Endodermal cell (in vitro differentiated cells): ENCODE measurements around the gene C8B. TPM values are rescaled to one million over a fixed set of nuclear protein-coding genes. Genes with fewer than 3 reads are reported as not detected.

ENCODE experiments used
- DNase-seq: peaks from one replicate; pipeline ENCODE4 v3.0.0-alpha.2; 2017
- H3K27ac ChIP-seq: 2 replicates; pipeline ENCODE4 v1.5.1; 2013; ENCODE audit warnings: mild to moderate bottlenecking, low read depth, low read length, moderate library complexity
- H3K27me3 ChIP-seq: 2 replicates; pipeline ENCODE4 v1.6.1; 2013; ENCODE audit warnings: mild to moderate bottlenecking, low read length, moderate library complexity; ENCODE audit not compliant: insufficient read depth, control insufficient read depth, poor library complexity, severe bottlenecking
- H3K36me3 ChIP-seq: 2 replicates; pipeline ENCODE4 v1.7.0; 2013; ENCODE audit warnings: mild to moderate bottlenecking, low read length, moderate library complexity; ENCODE audit not compliant: control insufficient read depth, insufficient read depth
- H3K4me1 ChIP-seq: one replicate; pipeline ENCODE4 v1.7.0; 2013; ENCODE audit warnings: low read length; ENCODE audit not compliant: control insufficient read depth, insufficient read depth
- H3K4me3 ChIP-seq: 2 replicates; pipeline ENCODE4 v1.5.1; 2013; ENCODE audit warnings: mild to moderate bottlenecking, low read length, moderate library complexity
- H3K9ac ChIP-seq: 2 replicates; pipeline ENCODE4 v1.6.1; 2013; ENCODE audit warnings: mild to moderate bottlenecking, low read length, moderate library complexity; ENCODE audit not compliant: poor library complexity, severe bottlenecking; ENCODE audit errors: extremely low read depth
- H3K9me3 ChIP-seq: 2 replicates; pipeline ENCODE4 v1.6.1; 2013; ENCODE audit warnings: mild to moderate bottlenecking, low read length, moderate library complexity; ENCODE audit not compliant: control insufficient read depth
- H3K27ac Mint-ChIP-seq: 2 replicates; pipeline ENCODE4 v1.8.0; 2020; ENCODE audit warnings: mixed read lengths
- H3K27me3 Mint-ChIP-seq: 2 replicates; pipeline ENCODE4 v1.8.0; 2021; ENCODE audit warnings: mild to moderate bottlenecking, mixed read lengths; ENCODE audit not compliant: insufficient read depth
- H3K36me3 Mint-ChIP-seq: 2 replicates; pipeline ENCODE4 v1.8.0; 2020; ENCODE audit warnings: low read depth, mixed read lengths
- H3K4me1 Mint-ChIP-seq: 2 replicates; pipeline ENCODE4 v1.8.0; 2020; ENCODE audit warnings: mixed read lengths
- H3K4me3 Mint-ChIP-seq: 2 replicates; pipeline ENCODE4 v1.8.0; 2020; ENCODE audit warnings: mild to moderate bottlenecking, moderate library complexity, mixed read lengths
- H3K9me3 Mint-ChIP-seq: 2 replicates; pipeline ENCODE4 v1.8.0; 2020; ENCODE audit warnings: mild to moderate bottlenecking, mixed read lengths
- WGBS, 2 experiments: methylation state at CpG; one replicate each; pipeline versions ENCODE4 v1.1.5 to v1.1.7; 2013; ENCODE audit warnings: missing lambda C conversion rate in 2 of 2, mixed read lengths in 1 of 2; ENCODE audit not compliant: insufficient coverage in 1 of 2, insufficient read length in 1 of 2; 5-methylcytosine and 5-hydroxymethylcytosine counted together
- total RNA-seq, 2 donors: library from RNA; stranded (reverse); fragmentation: NEBNext Ultra II Directional in 1 of 2; extraction: Animal tissue kit (Norgen Biotek cat#: 25700) in 1 of 2; gene quantifications; 2 replicates in 1 of 2; 3 replicates in 1 of 2; pipeline ENCODE4 v1.2.1, GENCODE V29; 2021
- TF ChIP-seq, protein P1 (sequence below): fragments of 200-600 bp; sonication (generic); conservative IDR thresholded peaks from 2 replicates; pipeline ENCODE4 v1.5.0; 2021; ENCODE audit warnings: antibody characterized with exemption, mild to moderate bottlenecking

C8B gene
- total RNA-seq, 2 donors from 2014 or later, result not detected

GRCh38 chr1:56898005-56898373, 67.8 kb downstream of the C8B start:
- Histone ChIP-seq H3K27ac (no peak overlapping the region), H3K36me3 (no peaks in the 10 kb centered on the region), H3K9ac (no peak overlapping the region), H3K27me3 (peaks cover 5% of the 10 kb centered on the region), H3K4me1 (no peaks in the 10 kb centered on the region), H3K4me3 (no peak overlapping the region), H3K9me3 (no peaks in the 10 kb centered on the region)
- TF ChIP-seq, protein P1, sequence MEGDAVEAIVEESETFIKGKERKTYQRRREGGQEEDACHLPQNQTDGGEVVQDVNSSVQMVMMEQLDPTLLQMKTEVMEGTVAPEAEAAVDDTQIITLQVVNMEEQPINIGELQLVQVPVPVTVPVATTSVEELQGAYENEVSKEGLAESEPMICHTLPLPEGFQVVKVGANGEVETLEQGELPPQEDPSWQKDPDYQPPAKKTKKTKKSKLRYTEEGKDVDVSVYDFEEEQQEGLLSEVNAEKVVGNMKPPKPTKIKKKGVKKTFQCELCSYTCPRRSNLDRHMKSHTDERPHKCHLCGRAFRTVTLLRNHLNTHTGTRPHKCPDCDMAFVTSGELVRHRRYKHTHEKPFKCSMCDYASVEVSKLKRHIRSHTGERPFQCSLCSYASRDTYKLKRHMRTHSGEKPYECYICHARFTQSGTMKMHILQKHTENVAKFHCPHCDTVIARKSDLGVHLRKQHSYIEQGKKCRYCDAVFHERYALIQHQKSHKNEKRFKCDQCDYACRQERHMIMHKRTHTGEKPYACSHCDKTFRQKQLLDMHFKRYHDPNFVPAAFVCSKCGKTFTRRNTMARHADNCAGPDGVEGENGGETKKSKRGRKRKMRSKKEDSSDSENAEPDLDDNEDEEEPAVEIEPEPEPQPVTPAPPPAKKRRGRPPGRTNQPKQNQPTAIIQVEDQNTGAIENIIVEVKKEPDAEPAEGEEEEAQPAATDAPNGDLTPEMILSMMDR, result no peak
- Mint-ChIP-seq H3K27ac (no peak overlapping the region), H3K9me3 (no peaks in the 10 kb centered on the region), H3K4me1 (peaks cover 18% of the 10 kb centered on the region), H3K4me3 (no peak overlapping the region), H3K36me3 (no peaks in the 10 kb centered on the region), H3K27me3 (peaks cover 14% of the 10 kb centered on the region)
- DNase-seq, result peak; percentile 20
- WGBS, 2 experiments, result 88 to 90% methylated on average over 2 of the region's 2 CpGs

GRCh38 chr1:56897150-56898004, 68.4 kb downstream of the C8B start:
- no peaks in the 10 kb centered on the region for H3K9me3 ChIP-seq
- no peaks in the 10 kb centered on the region for H3K4me1 ChIP-seq
- Mint-ChIP-seq H3K27ac (no peak overlapping the region), H3K9me3 (no peaks in the 10 kb centered on the region), H3K4me3 (no peak overlapping the region), H3K27me3 (peaks cover 13% of the 10 kb centered on the region), H3K36me3 (no peaks in the 10 kb centered on the region), H3K4me1 (peaks cover 18% of the 10 kb centered on the region)
- WGBS, 2 experiments, result 88 to 91% methylated on average over 3 to 6 of the region's 6 CpGs
- H3K27me3 ChIP-seq, result peaks cover 5% of the 10 kb centered on the region
- no peak overlapping the region for H3K4me3 ChIP-seq
- H3K27ac ChIP-seq, result no peak overlapping the region
- H3K9ac ChIP-seq, result no peak overlapping the region
- TF ChIP-seq, protein P1, result no peak
- no peaks in the 10 kb centered on the region for H3K36me3 ChIP-seq
- peak; percentile 25 for DNase-seq

GRCh38 chr1:56894014-56894413, 71.8 kb downstream of the C8B start:
- H3K4me1 ChIP-seq, result no peaks in the 10 kb centered on the region
- no peak overlapping the region for H3K9ac ChIP-seq
- H3K4me1 Mint-ChIP-seq, result no peaks in the 10 kb centered on the region
- H3K9me3 Mint-ChIP-seq, result no peaks in the 10 kb centered on the region
- H3K27me3 ChIP-seq, result peaks cover 7% of the 10 kb centered on the region
- no peak overlapping the region for H3K27ac Mint-ChIP-seq
- H3K36me3 ChIP-seq, result no peaks in the 10 kb centered on the region
- no peak overlapping the region for H3K4me3 ChIP-seq
- H3K27me3 Mint-ChIP-seq, result peaks cover 13% of the 10 kb centered on the region
- no peak overlapping the region for H3K4me3 Mint-ChIP-seq
- no peaks in the 10 kb centered on the region for H3K9me3 ChIP-seq
- no peaks in the 10 kb centered on the region for H3K36me3 Mint-ChIP-seq
- TF ChIP-seq, protein P1, result no peak
- no peak overlapping the region for H3K27ac ChIP-seq
- no peak for DNase-seq
